Measurements from ENCODE around the gene NCOA3.

The NCOA3 gene

GRCh38 chr20:47669489-47669888 lies 167.8 kb downstream of the NCOA3 start:
- DNase-seq, result no peak

DNA sequence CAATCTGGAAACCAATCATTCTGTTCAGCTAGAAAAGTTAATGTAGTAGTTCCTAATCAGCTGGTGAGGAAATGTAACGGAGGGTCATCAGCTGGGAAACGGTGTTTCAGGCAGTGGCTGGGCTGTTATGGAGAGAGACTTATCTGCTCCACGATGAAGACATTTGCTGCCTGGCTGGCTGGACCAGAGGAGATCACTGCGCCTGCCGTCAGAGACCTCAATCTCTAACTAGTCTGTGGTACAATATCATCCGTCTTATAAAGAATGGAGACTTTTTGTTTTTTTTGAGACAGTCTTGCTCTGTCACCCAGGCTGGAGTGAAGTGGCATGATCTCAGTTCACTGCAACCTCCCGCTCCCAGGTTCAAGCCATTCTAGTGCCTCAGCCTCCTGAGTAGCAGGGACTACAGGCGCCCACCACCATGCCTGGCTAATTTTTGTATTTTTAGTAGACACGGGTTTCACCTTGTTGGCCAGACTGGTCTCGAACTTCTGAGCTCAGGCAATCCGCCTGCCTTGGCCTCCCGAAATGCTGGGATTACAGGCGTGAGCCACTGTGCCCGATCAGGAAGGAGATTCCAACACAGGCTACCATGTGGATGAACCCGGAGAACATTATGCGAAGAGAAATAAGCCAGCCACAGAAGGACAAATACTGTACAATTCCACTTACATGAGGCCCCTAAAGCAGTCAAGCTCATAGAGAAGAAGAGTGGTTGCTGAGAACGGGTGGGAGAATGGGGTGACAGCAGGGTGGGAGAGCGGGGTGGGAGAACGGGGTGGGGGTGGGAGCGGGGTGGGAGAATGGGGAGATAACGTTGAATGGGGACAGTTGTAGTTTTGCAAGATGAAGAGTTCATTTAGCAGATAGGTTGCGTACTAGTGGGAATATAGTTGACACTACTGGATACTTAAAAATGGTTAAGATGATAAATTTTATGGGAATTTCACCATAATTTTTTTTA lies 168.5 kb downstream of the NCOA3 start:
- DNase-seq, result no peak

DNA sequence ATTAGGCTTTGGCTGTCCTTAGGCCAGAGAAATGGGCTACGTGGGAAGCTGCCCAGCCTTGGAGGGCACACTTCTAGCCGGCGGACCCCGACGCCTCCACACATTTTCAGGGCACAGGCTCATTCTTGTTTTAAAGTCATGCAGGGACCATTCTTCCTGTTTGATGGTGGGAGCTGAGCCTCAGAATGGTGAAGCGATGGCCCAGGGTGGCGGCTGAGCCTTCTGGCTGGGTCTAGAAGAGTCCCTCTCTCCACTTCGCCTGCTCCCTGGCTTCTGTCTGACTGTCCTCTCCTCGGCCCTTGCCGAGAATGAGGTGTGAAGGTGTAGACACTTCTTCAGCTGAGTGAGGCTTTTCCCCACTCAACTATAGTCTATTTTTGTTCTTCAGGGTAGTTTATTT lies 169.2 kb downstream of the NCOA3 start:
- DNase-seq, result no peak

DNA sequence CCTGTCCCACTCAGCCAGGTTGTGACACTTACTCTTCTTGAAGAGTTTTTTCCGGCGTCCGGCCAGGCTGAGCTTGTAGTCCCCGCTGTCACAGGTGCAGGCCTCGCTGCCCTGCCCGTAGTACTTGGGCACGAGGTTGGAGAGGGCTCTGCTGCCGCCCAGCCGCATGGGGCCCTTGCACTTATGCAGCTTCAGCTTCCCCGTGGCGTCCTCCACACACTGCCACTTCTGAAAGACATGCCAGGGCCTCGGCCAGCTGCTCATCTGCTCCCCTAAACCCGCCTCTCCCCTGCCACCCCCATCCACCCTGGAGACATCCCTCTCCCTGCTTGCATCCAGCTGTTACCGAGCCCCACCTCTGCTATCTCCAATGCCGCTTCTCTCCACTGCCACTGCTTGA lies 170.5 kb downstream of the NCOA3 start:
- no peak for DNase-seq

GRCh38 chr20:47672886-47673670 lies 171.4 kb downstream of the NCOA3 start:
- DNase-seq, result no peak

GRCh38 chr20:47673671-47673955 lies 171.9 kb downstream of the NCOA3 start:
- no peak for DNase-seq

GRCh38 chr20:47674145-47674544 lies 172.5 kb downstream of the NCOA3 start:
- no peak for DNase-seq

DNA sequence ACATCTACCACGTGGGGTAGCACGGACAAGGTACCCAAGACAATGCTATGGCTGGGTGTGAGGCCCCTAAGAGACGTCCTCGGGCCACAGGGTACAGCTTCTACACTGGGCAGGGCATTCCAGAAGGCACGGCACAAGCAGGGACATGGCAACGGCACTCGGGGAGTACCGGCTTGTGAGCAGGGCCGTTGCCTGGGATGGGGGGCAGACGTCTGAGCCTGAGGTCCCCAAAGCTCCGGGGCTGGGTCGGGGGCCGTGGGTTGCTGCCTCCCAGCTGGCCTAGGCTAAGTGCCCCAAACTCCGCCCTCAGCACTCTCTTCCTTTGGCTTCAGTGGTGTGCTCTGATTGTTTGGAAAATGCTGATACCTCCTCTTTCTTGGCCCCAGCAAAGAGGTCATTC lies 173.0 kb downstream of the NCOA3 start:
- no peak for DNase-seq

DNA sequence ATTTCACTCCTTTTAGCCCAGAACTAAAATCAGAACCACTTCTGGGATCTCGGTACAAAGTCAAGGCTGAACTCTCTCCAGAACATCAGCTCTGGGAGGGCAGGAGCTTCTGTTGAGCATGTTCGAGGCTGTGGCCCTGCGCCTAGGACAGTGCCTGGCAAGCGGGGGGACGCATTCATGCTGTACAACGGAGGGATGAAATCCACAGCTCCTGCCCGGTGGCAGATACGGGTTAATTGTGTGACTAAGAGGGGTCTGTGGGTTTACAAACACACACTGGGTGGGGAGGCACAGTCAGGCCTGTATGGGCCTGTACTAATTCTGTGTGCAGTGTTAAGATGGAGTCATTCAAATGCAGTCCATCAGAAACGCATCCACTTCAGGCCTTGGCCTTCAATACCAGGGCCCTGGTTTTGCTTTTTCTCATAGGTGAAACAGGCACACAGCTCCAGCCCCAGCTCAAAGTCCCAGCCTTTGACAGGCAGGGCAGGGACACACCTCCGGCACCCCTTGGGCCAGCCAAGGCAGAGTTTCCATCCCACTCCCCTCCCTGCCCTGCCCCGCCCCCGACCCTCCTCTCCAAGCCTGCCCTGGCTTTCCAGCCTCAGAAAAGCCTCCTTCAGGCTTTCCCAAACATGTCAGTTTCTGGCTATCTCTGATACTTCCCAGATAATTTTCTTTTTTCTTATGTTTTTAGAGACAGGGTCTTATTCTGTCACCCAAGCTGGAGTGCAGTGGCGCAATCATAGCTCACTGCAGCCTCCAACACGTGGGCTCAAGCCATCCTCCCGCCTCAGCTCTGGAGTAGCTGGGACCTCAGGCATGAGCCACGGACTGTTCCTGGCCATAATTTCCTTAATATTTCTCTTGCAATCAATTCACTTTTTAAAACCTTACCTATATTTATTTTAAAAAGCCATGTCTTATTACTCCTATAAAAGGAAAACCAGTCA lies 173.8 kb downstream of the NCOA3 start:
- no peak for DNase-seq

DNA sequence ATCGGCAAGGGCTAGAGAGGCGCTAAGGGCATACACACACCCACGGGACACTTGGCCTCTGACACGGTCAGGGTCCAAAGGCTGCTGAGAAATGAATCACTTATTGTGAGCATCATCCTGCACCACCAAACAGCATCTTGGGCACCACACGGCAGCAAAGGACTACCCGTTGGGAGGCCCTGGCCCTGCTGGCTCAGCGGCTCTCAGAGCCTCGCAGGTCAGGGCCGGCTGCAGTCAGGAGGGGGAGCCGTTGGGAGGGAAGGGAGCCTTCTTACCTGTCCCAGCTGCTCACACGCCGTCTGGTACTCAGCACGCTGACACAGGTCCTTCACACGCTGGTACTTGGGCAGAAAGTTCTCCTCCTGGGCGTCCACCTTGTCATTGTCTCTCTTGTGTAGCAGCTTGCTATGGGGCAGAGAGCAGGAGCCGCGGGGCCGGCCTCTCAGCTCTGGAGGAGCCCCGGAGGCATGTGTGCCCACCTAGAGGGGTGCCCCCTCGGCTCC lies 174.6 kb downstream of the NCOA3 start:
- DNase-seq, result no peak

DNA sequence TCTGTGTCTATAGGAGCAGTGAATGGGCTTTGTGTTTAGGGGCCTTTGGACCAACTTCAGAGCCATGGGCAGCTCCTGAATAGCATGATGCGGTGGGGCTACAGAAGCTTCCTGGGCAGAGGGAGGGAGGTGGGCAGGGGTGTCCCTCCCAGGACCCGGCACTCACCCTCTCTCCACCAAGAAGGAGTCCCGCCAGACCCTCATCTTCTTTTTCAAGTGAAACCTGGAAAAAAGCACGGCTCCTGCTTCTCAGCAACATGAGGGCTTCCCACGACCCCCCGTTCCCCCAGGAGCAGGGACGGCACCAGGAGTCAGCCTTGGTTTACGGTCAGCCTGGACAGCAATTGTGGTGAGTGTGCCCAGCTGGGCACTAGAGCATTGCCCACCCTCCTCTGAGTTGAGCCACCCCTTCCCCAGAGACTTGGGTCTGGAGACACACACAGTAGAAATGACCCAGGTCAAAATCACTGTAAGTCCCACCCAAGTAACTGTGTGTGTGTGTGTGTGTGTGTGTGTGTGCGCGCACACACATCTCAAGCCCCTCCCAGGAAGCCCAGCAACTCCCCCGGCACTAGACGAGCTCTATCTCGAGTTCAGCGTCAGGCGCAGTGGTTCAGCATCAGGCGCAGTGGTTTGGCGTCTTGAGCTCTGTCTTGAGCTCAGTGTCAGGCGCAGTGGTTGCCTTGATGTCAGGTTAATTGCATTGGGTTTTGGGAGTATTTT lies 175.4 kb downstream of the NCOA3 start:
- no peak for DNase-seq

DNA sequence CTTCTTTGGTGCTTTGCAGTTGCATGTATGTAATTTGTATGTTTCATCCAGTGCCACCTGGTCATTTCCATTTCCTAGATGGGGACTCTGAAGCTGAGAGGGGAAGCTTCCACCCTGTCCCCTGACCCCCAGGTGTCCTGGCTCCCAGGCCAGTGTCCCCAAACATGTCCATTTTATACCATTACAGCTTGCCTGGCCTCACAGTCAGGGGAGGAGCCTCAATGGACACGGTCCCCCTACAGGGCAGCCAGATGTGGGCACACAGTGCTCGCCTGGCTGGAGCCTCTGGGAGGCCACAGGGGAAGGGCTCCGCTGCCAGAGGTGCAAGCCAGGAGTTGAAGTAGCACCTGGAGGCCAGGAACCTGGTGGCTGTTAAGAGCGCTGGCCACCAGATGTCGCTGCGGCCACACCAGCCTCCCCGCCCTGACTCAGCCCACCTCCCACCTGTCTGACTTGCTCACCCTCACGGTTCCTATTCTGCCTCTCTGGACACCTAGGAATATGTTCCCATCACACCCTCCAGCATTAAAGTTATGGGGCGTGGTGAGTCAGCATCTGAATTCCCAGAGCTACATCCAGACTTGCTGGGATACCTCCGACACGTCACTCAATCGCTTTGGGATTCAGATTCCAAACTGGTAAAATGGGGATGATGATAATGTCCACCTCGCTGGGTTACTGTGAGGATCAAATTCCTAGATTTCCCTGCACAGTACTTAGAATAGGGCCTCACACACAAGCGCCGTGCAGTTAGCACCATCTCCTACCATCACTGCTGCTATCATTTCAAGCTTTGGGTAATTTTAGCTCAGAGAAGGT lies 176.2 kb downstream of the NCOA3 start:
- no peak for DNase-seq

GRCh38 chr20:47678536-47678935 lies 176.8 kb downstream of the NCOA3 start:
- DNase-seq, result no peak

DNA sequence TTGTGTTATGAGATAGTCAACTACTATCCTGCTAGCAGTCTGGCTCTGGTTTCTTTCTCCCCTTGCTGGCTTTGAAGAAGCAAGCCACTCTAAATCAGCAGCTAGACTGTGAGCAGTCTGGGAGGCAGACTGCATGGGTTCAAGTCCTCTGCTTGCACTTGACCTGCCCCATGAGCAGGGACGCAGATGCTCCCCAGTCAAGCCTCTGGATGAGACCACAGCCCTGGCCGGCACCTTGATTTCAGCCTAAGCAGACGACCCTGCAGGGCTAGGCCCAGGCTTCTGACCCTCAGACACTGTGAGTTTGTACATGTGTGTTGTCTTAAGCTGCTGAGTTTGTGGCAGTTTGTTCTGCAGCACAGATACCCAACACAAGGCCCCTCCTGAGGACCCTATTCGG lies 177.8 kb downstream of the NCOA3 start:
- no peak for DNase-seq

GRCh38 chr20:47680804-47681529 lies 179.3 kb downstream of the NCOA3 start:
- no peak for DNase-seq

GRCh38 chr20:47682028-47682783 lies 180.5 kb downstream of the NCOA3 start:
- DNase-seq, result no peak

DNA sequence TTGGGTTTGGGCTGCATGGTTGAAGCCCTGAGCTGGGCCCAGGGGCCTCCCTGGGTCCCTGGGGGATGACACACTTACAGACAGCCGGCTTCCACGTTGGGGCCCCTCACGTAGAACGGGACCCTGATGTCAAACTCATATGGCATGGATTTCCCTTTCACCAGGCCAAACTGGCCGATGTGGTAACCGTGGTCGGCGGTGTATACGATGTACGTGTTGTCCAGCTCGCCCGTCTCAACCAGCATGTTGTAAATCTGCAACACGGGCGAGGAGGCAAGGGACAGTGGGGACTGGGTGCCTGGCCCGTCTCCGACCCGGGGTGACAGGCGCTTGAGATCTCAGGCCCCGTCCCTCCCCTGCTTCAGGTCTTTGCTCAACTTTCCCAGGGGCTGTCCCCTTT lies 181.2 kb downstream of the NCOA3 start:
- DNase-seq, result no peak

GRCh38 chr20:47684306-47685080 lies 182.8 kb downstream of the NCOA3 start:
- DNase-seq, result no peak

GRCh38 chr20:47686545-47686944 lies 184.9 kb downstream of the NCOA3 start:
- DNase-seq, result no peak

Data from GDM1 (cell line).